Peyer's patch (tissue), 4 donors: ENCODE data around the gene DLGAP4. TPM values are rescaled to one million over a fixed set of nuclear protein-coding genes. Genes with fewer than 3 reads are reported as not detected.

Experiments
- DNase-seq, 3 donors: peaks; one replicate each; pipeline ENCODE4 v3.0.0-alpha.2; 2017 to 2019
- H3K27ac ChIP-seq, 4 donors: fragments of 200-600 bp; sonication (generic); one replicate each; pipeline ENCODE4 v1.5.1; 2016 to 2019
- H3K27me3 ChIP-seq, 2 donors: fragments of 200-600 bp; sonication (generic); one replicate each; pipeline ENCODE4 v1.5.1; 2019
- H3K36me3 ChIP-seq, 3 donors: fragments of 200-600 bp; sonication (generic); one replicate each; pipeline ENCODE4 v1.5.1; 2016 to 2019
- H3K4me1 ChIP-seq, 4 donors: fragments of 200-600 bp; sonication (generic); one replicate each; pipeline ENCODE4 v1.5.1; 2016 to 2019
- H3K4me3 ChIP-seq, 4 donors: fragments of 200-600 bp; sonication (generic); 1 replicate in 3 of 4; 2 replicates in 1 of 4; pipeline ENCODE4 v1.5.1; 2016 to 2019; ENCODE audit warnings: mild to moderate bottlenecking in 1 of 4
- H3K9me3 ChIP-seq, 4 donors: fragments of 200-600 bp; sonication (generic); one replicate each; pipeline ENCODE4 v1.5.1; 2016 to 2019; ENCODE audit warnings: mild to moderate bottlenecking in 1 of 4
- CTCF ChIP-seq, 6 experiments: fragments of 450-650 bp in 4 of 6; fragments of 200-600 bp in 2 of 6; sonication (generic) in 1 of 6; IDR thresholded peaks; one replicate each; pipeline ENCODE4 v1.5.1; 2017 to 2019; ENCODE audit warnings: antibody characterized with exemption in 6 of 6, mild to moderate bottlenecking in 3 of 6, moderate library complexity in 1 of 6
- POLR2A ChIP-seq, 2 donors: fragments of 450-650 bp; IDR thresholded peaks; one replicate each; pipeline ENCODE4 v1.5.1; 2017; ENCODE audit warnings: antibody characterized with exemption in 2 of 2, mild to moderate bottlenecking in 2 of 2, moderate library complexity in 2 of 2
- total RNA-seq, 4 donors: library from RNA; depleted of rRNA; stranded (reverse); fragments of >200 nt; gene quantifications; one replicate each; pipeline ENCODE4 v1.1.0, GENCODE V29; 2016

The DLGAP4 gene
- total RNA-seq, 4 donors from 2014 or later = 44.5 to 70.1 (median 59.0) TPM

GRCh38 chr20:36525620-36526365 is 219.7 kb downstream of the DLGAP4 start:
- peak overlapping the region in 1 of 4 donors; percentile 45 for H3K27ac ChIP-seq

GRCh38 chr20:36526521-36527011 is 220.4 kb downstream of the DLGAP4 start:
- H3K4me1 ChIP-seq = peaks cover 0 to 3% (median 0%) of the 10 kb centered on the region in 4 donors

More at GRCh38 chr20:36525620-36526365, 219.7 kb downstream of the DLGAP4 start:
- Histone ChIP-seq H3K27me3 (no peaks in the 10 kb centered on the region), H3K36me3 (peaks cover 0 to 71% (median 2%) of the 10 kb centered on the region in 3 donors), H3K9me3 (no peaks in the 10 kb centered on the region), H3K4me3 (no peak overlapping the region), H3K4me1 (peaks cover 0 to 3% (median 0%) of the 10 kb centered on the region in 4 donors)
- TF ChIP-seq CTCF (IDR thresholded peaks at IDR 0.05) (no peak), POLR2A (IDR thresholded peaks at IDR 0.05) (no peak)
- peak in 1 of 3 donors; percentile 32 for DNase-seq

GRCh38 chr20:36527331-36528125 is 221.4 kb downstream of the DLGAP4 start:
- H3K4me3 ChIP-seq = no peak overlapping the region
- H3K36me3 ChIP-seq = peaks cover 0 to 56% (median 2%) of the 10 kb centered on the region in 3 donors
- TF ChIP-seq POLR2A (IDR thresholded peaks at IDR 0.05) (no peak), CTCF (IDR thresholded peaks at IDR 0.05) (no peak)
- peak overlapping the region in 1 of 4 donors; percentile 45 for H3K27ac ChIP-seq
- no peaks in the 10 kb centered on the region for H3K27me3 ChIP-seq
- H3K9me3 ChIP-seq = no peaks in the 10 kb centered on the region
- peaks cover 0 to 3% (median 0%) of the 10 kb centered on the region in 4 donors for H3K4me1 ChIP-seq
- DNase-seq = peak in 1 of 3 donors; percentile 43

More at GRCh38 chr20:36526521-36527011, 220.4 kb downstream of the DLGAP4 start:
- DNase-seq = peak in 1 of 3 donors; percentile 39
- no peaks in the 10 kb centered on the region for H3K9me3 ChIP-seq
- peaks cover 0 to 63% (median 2%) of the 10 kb centered on the region in 3 donors for H3K36me3 ChIP-seq
- H3K4me3 ChIP-seq = no peak overlapping the region
- no peaks in the 10 kb centered on the region for H3K27me3 ChIP-seq
- peak overlapping the region in 1 of 4 donors; percentile 45 for H3K27ac ChIP-seq
- TF ChIP-seq POLR2A (IDR thresholded peaks at IDR 0.05) (no peak), CTCF (IDR thresholded peaks at IDR 0.05) (no peak)

- H3K4me1 ChIP-seq = no peaks in the 10 kb centered on the region
- TF ChIP-seq CTCF (IDR thresholded peaks at IDR 0.05) (no peak), POLR2A (IDR thresholded peaks at IDR 0.05) (no peak)
- H3K27ac ChIP-seq = peak overlapping the region in 1 of 4 donors; percentile 45
- H3K9me3 ChIP-seq = no peaks in the 10 kb centered on the region
- DNase-seq = no peak
- H3K36me3 ChIP-seq = peaks cover 0 to 54% (median 2%) of the 10 kb centered on the region in 3 donors
- H3K4me3 ChIP-seq = no peak overlapping the region
- H3K27me3 ChIP-seq = no peaks in the 10 kb centered on the region
Observed at GRCh38 chr20:36528176-36528874, 222.2 kb downstream of the DLGAP4 start.

- no peak overlapping the region for H3K27ac ChIP-seq
- H3K4me3 ChIP-seq = no peak overlapping the region
- H3K4me1 ChIP-seq = no peaks in the 10 kb centered on the region
- H3K27me3 ChIP-seq = no peaks in the 10 kb centered on the region
- no peaks in the 10 kb centered on the region for H3K9me3 ChIP-seq
- no peak for TF ChIP-seq POLR2A (IDR thresholded peaks at IDR 0.05)
- TF ChIP-seq CTCF (IDR thresholded peaks at IDR 0.05) = no peak
- DNase-seq = peak in 1 of 3 donors; percentile 38
- peaks cover 0 to 48% (median 2%) of the 10 kb centered on the region in 3 donors for H3K36me3 ChIP-seq
Observed at GRCh38 chr20:36528875-36529417, 222.8 kb downstream of the DLGAP4 start.
